NCI-H146 (cell line): ENCODE data around the gene MAN2B2.
"Not testable (repeated sequence)": the region's sequence is repeated elsewhere in the genome, so short reads cannot be mapped to it uniquely, and the experiment has no call there.

Experiments
- DNase-seq: peaks from one replicate; lab custom pipeline; 2025; lab: John Stamatoyannopoulos, UW

Gene MAN2B2

GRCh38 chr4:6643141-6643847 is 68.3 kb downstream of the MAN2B2 start:
- DNase-seq, result no peak

- no peak for DNase-seq
Measured at GRCh38 chr4:6644792-6645530, 70.0 kb downstream of the MAN2B2 start.

GRCh38 chr4:6647169-6647568 is 72.2 kb downstream of the MAN2B2 start:
- DNase-seq, result no peak

DNA sequence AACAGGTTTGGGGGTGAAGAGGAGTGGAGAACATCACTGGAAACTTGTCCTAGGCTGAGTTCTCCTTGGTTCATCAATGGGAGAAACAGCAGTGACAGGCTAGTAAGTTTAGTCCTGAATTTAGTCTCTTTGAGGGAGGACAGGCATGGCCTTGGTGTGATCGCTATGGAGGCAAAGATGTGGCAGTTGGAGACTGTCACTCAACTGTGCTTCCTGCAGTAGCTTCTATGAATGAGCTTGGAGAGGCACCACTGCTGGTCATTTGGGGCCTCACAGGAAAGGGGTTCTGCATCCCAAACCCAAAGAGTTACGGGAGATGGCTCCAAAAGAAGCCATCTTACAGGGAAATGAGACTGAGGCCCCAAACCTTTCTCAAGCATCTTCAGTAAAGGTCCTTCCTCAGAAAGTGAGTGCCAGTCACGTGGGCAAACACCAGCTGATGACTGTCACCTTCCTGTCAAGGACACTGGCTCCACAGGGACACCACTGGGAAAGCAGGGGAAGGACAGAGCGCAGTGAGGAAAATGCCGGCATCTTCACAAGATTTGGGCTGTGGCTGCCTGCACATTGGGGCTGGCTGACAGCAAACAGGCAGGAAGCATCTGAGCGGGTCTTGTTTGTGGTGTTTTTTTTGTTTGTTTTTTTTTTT is 72.7 kb downstream of the MAN2B2 start:
- DNase-seq, result no peak

- no peak for DNase-seq
Measured at GRCh38 chr4:6649216-6649615, 74.2 kb downstream of the MAN2B2 start.

DNA sequence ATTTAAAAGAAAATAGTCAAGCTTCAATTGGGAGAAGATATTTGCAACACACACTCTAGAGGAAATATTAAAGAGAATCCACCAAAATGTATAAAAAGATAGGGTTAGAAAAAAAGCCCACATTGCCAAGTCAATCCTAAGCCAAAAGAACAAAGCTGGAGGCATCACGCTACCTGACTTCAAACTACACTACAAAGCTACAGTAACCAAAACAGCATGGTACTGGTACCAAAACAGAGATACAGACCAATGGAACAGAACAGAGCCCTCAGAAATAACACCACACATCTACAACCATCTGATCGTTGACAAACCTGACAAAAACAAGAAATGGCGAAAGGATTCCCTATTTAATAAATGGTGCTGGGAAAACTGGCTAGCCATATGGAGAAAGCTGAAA is 79.2 kb downstream of the MAN2B2 start:
- DNase-seq, result not testable (repeated sequence)

DNA sequence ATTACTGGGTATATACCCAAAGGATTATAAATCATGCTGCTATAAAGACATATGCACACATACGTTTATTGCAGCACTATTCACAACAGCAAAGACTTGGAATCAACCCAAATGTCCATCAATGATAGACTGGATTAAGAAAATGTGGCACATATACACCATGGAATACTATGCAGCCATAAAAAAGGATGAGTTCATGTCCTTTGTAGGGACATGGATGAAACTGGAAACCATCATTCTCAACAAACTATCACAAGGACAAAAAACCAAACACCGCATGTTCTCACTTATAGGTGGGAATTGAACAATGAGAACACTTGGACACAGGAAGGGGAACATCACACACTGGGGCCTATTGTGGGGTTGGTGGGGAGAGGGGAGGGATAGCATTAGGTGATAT is 80.3 kb downstream of the MAN2B2 start:
- DNase-seq, result not testable (repeated sequence)

GRCh38 chr4:6655924-6656323 is 80.9 kb downstream of the MAN2B2 start:
- DNase-seq, result no peak

DNA sequence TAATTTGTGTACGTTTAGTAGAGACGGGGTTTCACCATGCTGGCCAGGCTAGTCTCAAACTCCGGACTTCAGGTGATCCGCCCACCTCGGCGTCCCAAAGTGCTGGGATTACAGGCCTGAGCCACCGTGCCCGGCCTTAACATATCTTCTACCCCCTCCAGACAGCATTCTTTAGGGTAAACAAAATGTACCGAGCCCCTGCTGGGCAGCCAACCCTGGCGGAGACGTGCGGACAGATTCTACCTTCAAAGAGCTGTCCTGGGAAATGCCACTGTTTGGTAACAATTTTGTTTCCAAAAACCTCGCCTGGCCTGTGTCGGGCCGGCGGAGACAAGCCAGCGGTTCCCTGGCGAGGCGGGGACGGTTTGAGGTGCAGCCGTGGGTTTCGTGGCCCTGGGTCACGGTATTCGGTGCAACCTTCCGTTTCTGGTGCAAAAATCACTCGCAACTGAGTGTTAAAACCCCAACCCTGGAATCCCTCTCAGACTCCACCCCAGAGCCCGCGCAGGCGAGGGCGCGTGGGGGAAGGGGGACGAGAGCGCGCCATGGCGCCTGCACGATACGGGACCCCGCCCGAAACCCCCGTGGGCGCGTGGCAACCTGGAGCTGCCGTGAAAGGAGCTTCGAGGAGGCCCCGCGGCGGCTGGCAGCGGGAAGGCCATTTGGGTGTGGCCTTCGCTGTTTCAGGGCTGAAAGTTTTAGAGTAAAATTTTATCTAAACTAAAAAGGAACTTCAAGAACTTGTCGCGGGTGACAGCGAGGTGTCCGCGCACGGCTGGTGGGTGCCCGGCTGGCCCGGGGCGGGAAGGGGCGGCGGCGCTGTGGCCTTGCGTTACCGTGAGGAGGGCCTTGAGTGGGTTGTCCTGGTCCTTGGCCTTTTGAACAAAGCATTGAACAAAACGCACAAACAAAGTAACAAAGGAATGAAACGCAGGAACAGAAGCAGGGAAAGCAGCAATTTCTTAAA is 82.5 kb downstream of the MAN2B2 start:
- DNase-seq, result no peak

DNA sequence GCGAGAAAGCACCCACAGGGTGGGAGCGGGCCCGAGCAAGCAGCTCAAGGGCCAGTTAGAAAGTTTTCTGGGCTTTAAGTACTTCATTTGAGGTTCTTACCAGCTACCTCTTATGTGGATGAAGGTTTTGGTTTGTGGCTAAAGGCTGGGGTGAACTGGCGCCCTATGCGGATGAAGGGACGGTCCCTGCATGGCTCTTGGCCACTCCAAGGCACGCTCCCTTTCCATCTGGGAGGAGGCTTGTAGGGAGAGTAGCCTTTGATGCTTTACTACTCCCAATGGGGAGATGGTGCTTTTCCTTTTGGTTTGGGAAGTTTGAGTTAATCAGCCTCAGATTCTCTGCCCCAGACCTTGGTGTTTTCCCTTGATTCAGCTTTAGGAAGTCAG is 83.2 kb downstream of the MAN2B2 start:
- DNase-seq, result no peak

- no peak for DNase-seq
Measured at GRCh38 chr4:6658597-6659075, 83.6 kb downstream of the MAN2B2 start.

GRCh38 chr4:6659897-6660296 is 84.9 kb downstream of the MAN2B2 start:
- no peak for DNase-seq

GRCh38 chr4:6660430-6660829 is 85.4 kb downstream of the MAN2B2 start:
- no peak for DNase-seq

GRCh38 chr4:6662591-6662990 is 87.6 kb downstream of the MAN2B2 start:
- DNase-seq, result no peak

- no peak for DNase-seq
Measured at GRCh38 chr4:6663596-6664393, 88.8 kb downstream of the MAN2B2 start.

- no peak for DNase-seq
Measured at GRCh38 chr4:6665320-6665654, 90.3 kb downstream of the MAN2B2 start.

DNA sequence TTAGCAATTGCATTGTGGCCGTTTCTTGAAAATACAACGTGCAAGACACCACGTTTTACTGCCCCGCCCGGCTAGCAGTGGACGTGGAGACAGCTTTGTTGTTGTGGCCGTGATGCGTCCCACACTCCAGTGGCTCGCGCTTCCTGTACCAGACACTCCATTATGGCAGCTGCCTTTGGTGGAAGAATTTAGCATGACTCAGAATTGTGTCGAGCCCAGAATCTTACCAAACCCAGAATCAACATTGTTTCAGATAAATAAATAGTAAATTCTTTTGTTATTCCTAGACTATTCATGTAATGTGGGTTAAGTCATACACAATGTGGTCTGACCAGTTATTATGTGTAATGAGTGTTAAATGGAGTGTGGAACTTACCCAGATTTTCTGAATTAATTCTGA is 93.4 kb downstream of the MAN2B2 start:
- DNase-seq, result peak; percentile 25

GRCh38 chr4:6671648-6672047 is 96.7 kb downstream of the MAN2B2 start:
- no peak for DNase-seq

- no peak for DNase-seq
Measured at GRCh38 chr4:6672131-6672530, 97.1 kb downstream of the MAN2B2 start.

DNA sequence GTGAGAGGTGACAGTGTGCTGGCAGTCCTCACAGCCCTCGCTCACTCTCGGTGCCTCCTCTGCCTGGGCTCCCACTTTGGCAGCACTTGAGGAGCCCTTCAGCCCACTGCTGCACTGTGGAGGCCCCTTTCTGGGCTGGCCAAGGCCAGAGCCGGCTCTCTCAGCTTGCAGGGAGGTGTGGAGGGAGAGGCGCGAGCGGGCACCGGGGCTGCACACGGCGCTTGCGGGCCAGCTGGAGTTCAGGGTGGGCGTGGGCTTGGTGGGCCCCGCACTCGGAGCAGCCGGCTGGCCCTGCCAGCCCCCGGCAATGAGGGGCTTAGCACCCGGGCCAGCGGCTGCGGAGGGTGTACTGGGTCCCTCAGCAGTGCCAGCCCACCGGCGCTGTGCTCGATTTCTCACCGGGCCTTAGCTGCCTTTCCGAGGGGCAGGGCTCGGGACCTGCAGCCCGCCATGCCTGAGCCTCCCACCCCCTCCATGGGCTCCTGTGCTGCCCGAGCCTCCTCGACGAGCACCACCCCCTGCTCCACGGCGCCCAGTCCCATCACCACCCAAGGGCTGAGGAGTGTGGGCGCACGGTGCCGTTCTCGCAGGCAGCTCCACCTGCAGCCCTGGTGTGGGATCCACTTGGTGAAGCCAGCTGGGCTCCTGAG is 97.7 kb downstream of the MAN2B2 start:
- not testable (repeated sequence) for DNase-seq
